Choroid plexus epithelial cell (primary cell): ENCODE results near the gene HMGCS2.

Source experiments
- DNase-seq: peaks from one replicate; pipeline ENCODE4 v3.0.0-alpha.2; 2010; ENCODE audit warnings: low read depth
- H3K4me3 ChIP-seq: 2 replicates; pipeline ENCODE4 v1.5.1; 2011; ENCODE audit warnings: low read depth, mild to moderate bottlenecking, control low read depth, low read length, moderate library complexity
- CTCF ChIP-seq: conservative IDR thresholded peaks from 2 replicates; pipeline ENCODE4 v1.5.1; 2011; ENCODE audit warnings: low read depth, mild to moderate bottlenecking, control low read depth, inconsistent platforms, low read length, moderate library complexity

The HMGCS2 gene

GRCh38 chr1:119744598-119744942, 24.1 kb downstream of the HMGCS2 start:
- no peak for TF ChIP-seq CTCF
- no peak for DNase-seq
- no peak overlapping the region for H3K4me3 ChIP-seq

GRCh38 chr1:119743776-119744597, 24.7 kb downstream of the HMGCS2 start:
- DNase-seq: peak; percentile 85

GRCh38 chr1:119743308-119743707, 25.4 kb downstream of the HMGCS2 start:
- no peak for TF ChIP-seq CTCF
- DNase-seq: no peak
- H3K4me3 ChIP-seq: no peak overlapping the region

More at GRCh38 chr1:119743776-119744597, 24.7 kb downstream of the HMGCS2 start:
- peak; percentile 90 for TF ChIP-seq CTCF
- H3K4me3 ChIP-seq: no peak overlapping the region

GRCh38 chr1:119742677-119743076, 26.0 kb downstream of the HMGCS2 start:
- H3K4me3 ChIP-seq: no peak overlapping the region
- no peak for TF ChIP-seq CTCF
- DNase-seq: no peak

GRCh38 chr1:119742202-119742601, 26.5 kb downstream of the HMGCS2 start:
- no peak for TF ChIP-seq CTCF
- DNase-seq: no peak
- H3K4me3 ChIP-seq: no peak overlapping the region

- DNase-seq: no peak
- no peak overlapping the region for H3K4me3 ChIP-seq
- TF ChIP-seq CTCF: no peak
Measured at GRCh38 chr1:119740896-119741780, 27.6 kb downstream of the HMGCS2 start.
